K562 (cell line): ENCODE results near the gene GTF3C1. TPM values are rescaled to one million over a fixed set of nuclear protein-coding genes. Genes with fewer than 3 reads are reported as not detected.

ENCODE experiments used
- BCL6 ChIP-seq: fragments of 250-450 bp; sonication (Bioruptor Pico); IDR thresholded peaks from 2 replicates; pipeline ENCODE4 v1.4.0; 2020
- FOXA1 ChIP-seq: fragments of 450-650 bp; IDR thresholded peaks from 2 replicates; pipeline ENCODE4 v1.6.1; 2016; ENCODE audit warnings: mild to moderate bottlenecking, borderline replicate concordance
- MAFG ChIP-seq: fragments of 450-650 bp; conservative IDR thresholded peaks from 2 replicates; pipeline ENCODE4 v1.6.1; 2016; ENCODE audit warnings: missing genetic modification characterization, missing compliant biosample characterization
- MTF1 ChIP-seq: fragments of 250-450 bp; sonication (Bioruptor Pico); IDR thresholded peaks from 2 replicates; pipeline ENCODE4 v1.9.0; 2021; ENCODE audit warnings: moderate library complexity, mild to moderate bottlenecking, inconsistent platforms, borderline replicate concordance
- NELFE ChIP-seq: IDR thresholded peaks from 2 replicates; pipeline ENCODE4 v1.6.1; 2011; ENCODE audit warnings: mild to moderate bottlenecking; ENCODE audit not compliant: insufficient read depth, insufficient read length
- RREB1 ChIP-seq: fragments of 250-450 bp; sonication (Bioruptor Pico); IDR thresholded peaks from 2 replicates; pipeline ENCODE4 v1.4.0; 2020
- ZBTB43 ChIP-seq: sonication (generic); formaldehyde crosslinking; IDR thresholded peaks from 2 replicates; pipeline ENCODE4 v1.8.0; 2023; ENCODE audit warnings: mild to moderate bottlenecking, missing genetic modification reagents
- ZBTB49 ChIP-seq: sonication (generic); formaldehyde crosslinking; IDR thresholded peaks from 2 replicates; pipeline ENCODE4 v1.8.0; 2022; ENCODE audit warnings: missing genetic modification reagents, mild to moderate bottlenecking, borderline replicate concordance
- ZNF324 ChIP-seq: fragments of 250-450 bp; sonication (Bioruptor Pico); IDR thresholded peaks from 2 replicates; pipeline ENCODE4 v1.4.0; 2020; ENCODE audit warnings: mild to moderate bottlenecking
- polyA plus RNA-seq, 8 experiments: library from polyadenylated mRNA; depleted of rRNA in 4 of 8; stranded (reverse) in 5 of 8; unstranded in 3 of 8; fragments of >200 nt; fragmentation: Nextera tagmentation in 2 of 8; fragmentation: Illumina TruSeq in 1 of 8; extraction: Ambion mirVana in 2 of 8; extraction: Trizol in 1 of 8; gene quantifications; 2 replicates each; pipeline versions ENCODE4 v1.2.1 to v1.2.3, GENCODE V29; 2011 to 2014; ENCODE audit warnings: inconsistent platforms in 1 of 8, missing spikeins in 1 of 8
- total RNA-seq, 7 experiments: library from RNA; depleted of rRNA in 6 of 7; stranded (reverse); fragments of >200 nt in 6 of 7; fragmentation: Illumina TruSeq in 2 of 7; extraction: Trizol in 2 of 7; gene quantifications; 2 replicates each; pipeline versions ENCODE4 v1.2.1 to v1.2.3, GENCODE V29; 2011 to 2021; ENCODE audit warnings: low replicate concordance in 1 of 7
- TF ChIP-seq, protein P1 (sequence below): sonication (generic); formaldehyde crosslinking; IDR thresholded peaks from 2 replicates; pipeline ENCODE4 v1.8.0; 2022; ENCODE audit warnings: mild to moderate bottlenecking, missing genetic modification reagents
- TF ChIP-seq, protein P2 (sequence below), 2 experiments: fragments of 450-650 bp in 1 of 2; sonication (generic) in 1 of 2; formaldehyde crosslinking in 1 of 2; IDR thresholded peaks in 1 of 2; conservative IDR thresholded peaks in 1 of 2; 2 replicates each; pipeline versions ENCODE4 v1.6.1 to v1.8.1; 2016 to 2023; ENCODE audit warnings: mild to moderate bottlenecking in 2 of 2, moderate library complexity in 2 of 2, inconsistent platforms in 1 of 2, missing genetic modification reagents in 1 of 2

Gene GTF3C1
- total and polyA plus RNA-seq, 9 of the 15 experiments (the other 6 are each of a cell fraction or from before 2014, with no cell fraction given): 0.72 to 63.6 (median 30.9) TPM

- TF ChIP-seq, protein P1, sequence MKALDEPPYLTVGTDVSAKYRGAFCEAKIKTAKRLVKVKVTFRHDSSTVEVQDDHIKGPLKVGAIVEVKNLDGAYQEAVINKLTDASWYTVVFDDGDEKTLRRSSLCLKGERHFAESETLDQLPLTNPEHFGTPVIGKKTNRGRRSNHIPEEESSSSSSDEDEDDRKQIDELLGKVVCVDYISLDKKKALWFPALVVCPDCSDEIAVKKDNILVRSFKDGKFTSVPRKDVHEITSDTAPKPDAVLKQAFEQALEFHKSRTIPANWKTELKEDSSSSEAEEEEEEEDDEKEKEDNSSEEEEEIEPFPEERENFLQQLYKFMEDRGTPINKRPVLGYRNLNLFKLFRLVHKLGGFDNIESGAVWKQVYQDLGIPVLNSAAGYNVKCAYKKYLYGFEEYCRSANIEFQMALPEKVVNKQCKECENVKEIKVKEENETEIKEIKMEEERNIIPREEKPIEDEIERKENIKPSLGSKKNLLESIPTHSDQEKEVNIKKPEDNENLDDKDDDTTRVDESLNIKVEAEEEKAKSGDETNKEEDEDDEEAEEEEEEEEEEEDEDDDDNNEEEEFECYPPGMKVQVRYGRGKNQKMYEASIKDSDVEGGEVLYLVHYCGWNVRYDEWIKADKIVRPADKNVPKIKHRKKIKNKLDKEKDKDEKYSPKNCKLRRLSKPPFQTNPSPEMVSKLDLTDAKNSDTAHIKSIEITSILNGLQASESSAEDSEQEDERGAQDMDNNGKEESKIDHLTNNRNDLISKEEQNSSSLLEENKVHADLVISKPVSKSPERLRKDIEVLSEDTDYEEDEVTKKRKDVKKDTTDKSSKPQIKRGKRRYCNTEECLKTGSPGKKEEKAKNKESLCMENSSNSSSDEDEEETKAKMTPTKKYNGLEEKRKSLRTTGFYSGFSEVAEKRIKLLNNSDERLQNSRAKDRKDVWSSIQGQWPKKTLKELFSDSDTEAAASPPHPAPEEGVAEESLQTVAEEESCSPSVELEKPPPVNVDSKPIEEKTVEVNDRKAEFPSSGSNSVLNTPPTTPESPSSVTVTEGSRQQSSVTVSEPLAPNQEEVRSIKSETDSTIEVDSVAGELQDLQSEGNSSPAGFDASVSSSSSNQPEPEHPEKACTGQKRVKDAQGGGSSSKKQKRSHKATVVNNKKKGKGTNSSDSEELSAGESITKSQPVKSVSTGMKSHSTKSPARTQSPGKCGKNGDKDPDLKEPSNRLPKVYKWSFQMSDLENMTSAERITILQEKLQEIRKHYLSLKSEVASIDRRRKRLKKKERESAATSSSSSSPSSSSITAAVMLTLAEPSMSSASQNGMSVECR: no peak
- TF ChIP-seq, protein P2, sequence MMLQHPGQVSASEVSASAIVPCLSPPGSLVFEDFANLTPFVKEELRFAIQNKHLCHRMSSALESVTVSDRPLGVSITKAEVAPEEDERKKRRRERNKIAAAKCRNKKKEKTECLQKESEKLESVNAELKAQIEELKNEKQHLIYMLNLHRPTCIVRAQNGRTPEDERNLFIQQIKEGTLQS (IDR thresholded peaks at IDR 0.05): peak; percentile 71
- TF ChIP-seq, protein P2 (CRISPR knock-in tag; conservative IDR thresholded peaks at IDR 0.05): no peak
- TF ChIP-seq BCL6 (CRISPR knock-in tag) (no peak), NELFE (no peak), MAFG (tag) (peak; percentile 69), ZBTB49 (CRISPR knock-in tag) (no peak), MTF1 (CRISPR knock-in tag) (no peak), FOXA1 (no peak), ZNF324 (CRISPR knock-in tag) (no peak), ZBTB43 (CRISPR knock-in tag) (no peak), RREB1 (CRISPR knock-in tag) (no peak)
These were observed 118.7 kb downstream of the GTF3C1 start (continued) for GRCh38 chr16:27430923-27431484.
